OCI-LY1 (cell line): ENCODE measurements around the gene ANKRD13A.
A peak's percentile ranks its signal among the peaks of the same experiment; 100 is the strongest.
"Not testable (repeated sequence)": the region's sequence is repeated elsewhere in the genome, so short reads cannot be mapped to it uniquely, and the experiment has no call there.

Experiments
- H2AFZ ChIP-seq: fragments of 200-600 bp; sonication (generic), shearing (Covaris generic); 2 replicates; pipeline ENCODE4 v1.6.0; 2014; ENCODE audit warnings: antibody characterized with exemption, mild to moderate bottlenecking, low read length
- H3F3A ChIP-seq: fragments of 200-600 bp; sonication (generic), shearing (Covaris generic); 2 replicates; pipeline ENCODE4 v1.6.0; 2014; ENCODE audit warnings: mild to moderate bottlenecking, antibody characterized with exemption, low read length, moderate library complexity; ENCODE audit not compliant: insufficient read depth
- H3K27ac ChIP-seq: fragments of 200-600 bp; sonication (generic); 2 replicates; pipeline ENCODE4 v1.5.1; 2014; ENCODE audit warnings: low read length, mixed run types, mild to moderate bottlenecking, low read depth; ENCODE audit not compliant: poor library complexity, severe bottlenecking
- H3K27me3 ChIP-seq: fragments of 200-600 bp; sonication (generic); 2 replicates; pipeline ENCODE4 v1.6.0; 2014; ENCODE audit warnings: antibody characterized with exemption, mild to moderate bottlenecking, low read length, moderate library complexity; ENCODE audit not compliant: insufficient read depth
- H3K36me3 ChIP-seq: fragments of 200-600 bp; sonication (generic); 2 replicates; pipeline ENCODE4 v1.6.1; 2014; ENCODE audit warnings: mild to moderate bottlenecking, antibody characterized with exemption, low read length, moderate library complexity, mixed read lengths; ENCODE audit not compliant: insufficient read depth
- H3K4me1 ChIP-seq: fragments of 200-600 bp; sonication (generic); 2 replicates; pipeline ENCODE4 v1.5.1; 2014; ENCODE audit warnings: mild to moderate bottlenecking, low read length, moderate library complexity; ENCODE audit not compliant: insufficient read depth, severe bottlenecking
- H3K4me2 ChIP-seq: fragments of 200-600 bp; sonication (generic), shearing (Covaris generic); 2 replicates; pipeline ENCODE4 v1.6.1; 2014; ENCODE audit warnings: low read length
- H3K4me3 ChIP-seq: fragments of 200-600 bp; sonication (generic); 2 replicates; pipeline ENCODE4 v1.5.1; 2014; ENCODE audit warnings: low read length, low read depth, mild to moderate bottlenecking, mixed read lengths; ENCODE audit not compliant: poor library complexity, severe bottlenecking
- H3K79me2 ChIP-seq: fragments of 200-600 bp; shearing (Covaris generic); 2 replicates; pipeline ENCODE4 v1.6.1; 2016; ENCODE audit warnings: mixed run types, low read length, mixed read lengths; ENCODE audit not compliant: insufficient read depth
- H3K9ac ChIP-seq: fragments of 200-600 bp; sonication (generic), shearing (Covaris generic); 2 replicates; pipeline ENCODE4 v1.6.1; 2014; ENCODE audit warnings: mild to moderate bottlenecking, low read length, mixed read lengths
- H3K9me2 ChIP-seq: fragments of 200-600 bp; sonication (generic), shearing (Covaris generic); 2 replicates; pipeline ENCODE4 v1.6.1; 2014; ENCODE audit warnings: low read depth, mild to moderate bottlenecking, low read length, mixed read lengths
- H3K9me3 ChIP-seq: fragments of 200-600 bp; shearing (Covaris generic); 2 replicates; pipeline ENCODE4 v1.6.1; 2014; ENCODE audit warnings: low read length, mixed read lengths
- H4K20me1 ChIP-seq: fragments of 200-600 bp; sonication (generic), shearing (Covaris generic); 2 replicates; pipeline ENCODE4 v1.6.0; 2016; ENCODE audit warnings: mild to moderate bottlenecking, low read length; ENCODE audit not compliant: insufficient read depth
- EZH2 ChIP-seq: fragments of 200-600 bp; sonication (generic), shearing (Covaris generic); IDR thresholded peaks from 2 replicates; pipeline ENCODE4 v1.8.0; 2017; ENCODE audit warnings: borderline replicate concordance, mixed run types, mild to moderate bottlenecking, antibody characterized with exemption, low read length, moderate library complexity, mixed read lengths
- TF ChIP-seq, protein P1 (sequence below): fragments of 200-600 bp; sonication (generic), shearing (Covaris generic); IDR thresholded peaks from 2 replicates; pipeline ENCODE4 v1.5.1; 2017; ENCODE audit warnings: mild to moderate bottlenecking, antibody characterized with exemption, low read length, moderate library complexity, mixed read lengths

The ANKRD13A gene

DNA sequence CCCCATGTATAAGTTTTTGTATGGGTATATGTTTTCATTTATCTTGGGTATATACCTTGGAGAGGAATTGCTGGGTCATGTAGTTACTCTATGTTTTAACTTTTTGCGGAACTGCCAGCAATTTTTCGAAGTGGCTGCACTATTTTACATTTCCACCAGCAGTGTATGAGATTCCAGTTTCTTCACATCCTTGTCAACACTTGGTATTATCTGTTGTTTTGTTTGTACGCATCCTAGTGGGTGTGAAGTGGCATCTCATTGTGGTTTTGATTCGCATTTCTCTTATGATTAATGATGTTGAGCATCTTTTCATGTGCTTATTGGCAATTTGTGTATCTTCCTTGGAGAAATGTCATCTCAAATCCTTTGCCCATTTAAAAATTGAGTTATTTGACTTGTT, 6.9 kb downstream of the ANKRD13A start:
- Histone ChIP-seq H3K79me2 (peaks cover 42% of the 10 kb centered on the region), H3F3A (peaks cover 5% of the 10 kb centered on the region; the same call in 1 of the 2 replicates), H3K27me3 (no peaks in the 10 kb centered on the region), H3K4me1 (peaks cover 74% of the 10 kb centered on the region), H3K36me3 (peaks cover 15% of the 10 kb centered on the region), H3K9ac (no peak overlapping the region), H3K9me2 (no peaks in the 10 kb centered on the region), H3K4me3 (no peak overlapping the region), H3K4me2 (no peak overlapping the region), H3K9me3 (no peaks in the 10 kb centered on the region), H4K20me1 (no peaks in the 10 kb centered on the region), H3K27ac (peak overlapping the region; percentile 92), H2AFZ (no peak overlapping the region)
- TF ChIP-seq EZH2 = no peak
- TF ChIP-seq, protein P1, sequence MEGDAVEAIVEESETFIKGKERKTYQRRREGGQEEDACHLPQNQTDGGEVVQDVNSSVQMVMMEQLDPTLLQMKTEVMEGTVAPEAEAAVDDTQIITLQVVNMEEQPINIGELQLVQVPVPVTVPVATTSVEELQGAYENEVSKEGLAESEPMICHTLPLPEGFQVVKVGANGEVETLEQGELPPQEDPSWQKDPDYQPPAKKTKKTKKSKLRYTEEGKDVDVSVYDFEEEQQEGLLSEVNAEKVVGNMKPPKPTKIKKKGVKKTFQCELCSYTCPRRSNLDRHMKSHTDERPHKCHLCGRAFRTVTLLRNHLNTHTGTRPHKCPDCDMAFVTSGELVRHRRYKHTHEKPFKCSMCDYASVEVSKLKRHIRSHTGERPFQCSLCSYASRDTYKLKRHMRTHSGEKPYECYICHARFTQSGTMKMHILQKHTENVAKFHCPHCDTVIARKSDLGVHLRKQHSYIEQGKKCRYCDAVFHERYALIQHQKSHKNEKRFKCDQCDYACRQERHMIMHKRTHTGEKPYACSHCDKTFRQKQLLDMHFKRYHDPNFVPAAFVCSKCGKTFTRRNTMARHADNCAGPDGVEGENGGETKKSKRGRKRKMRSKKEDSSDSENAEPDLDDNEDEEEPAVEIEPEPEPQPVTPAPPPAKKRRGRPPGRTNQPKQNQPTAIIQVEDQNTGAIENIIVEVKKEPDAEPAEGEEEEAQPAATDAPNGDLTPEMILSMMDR = no peak

DNA sequence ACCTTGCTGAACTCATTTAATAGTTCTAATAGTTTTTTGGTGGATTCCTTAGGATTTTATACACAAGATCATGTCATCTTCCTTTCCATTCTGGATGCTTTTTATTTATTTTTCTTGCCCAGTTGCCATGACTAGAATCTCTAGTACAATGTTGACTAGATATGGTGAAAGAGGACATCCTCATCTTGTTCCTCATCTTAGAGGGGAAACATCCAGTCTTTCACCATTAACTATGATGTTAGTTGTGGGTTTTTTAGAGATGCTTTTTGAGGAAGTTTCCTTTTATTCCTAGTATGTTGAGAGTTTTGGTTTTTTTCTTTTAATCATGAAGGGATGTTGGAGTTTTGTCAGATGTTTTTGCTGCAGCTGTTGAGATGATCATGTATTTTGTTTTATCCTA, 8.7 kb downstream of the ANKRD13A start:
- no peaks in the 10 kb centered on the region for H4K20me1 ChIP-seq
- no peaks in the 10 kb centered on the region for H3K9me3 ChIP-seq
- no peak overlapping the region for H3K9ac ChIP-seq
- TF ChIP-seq, protein P1 = no peak
- TF ChIP-seq EZH2 = no peak
- H3K4me2 ChIP-seq = no peak overlapping the region
- no peak overlapping the region for H3K4me3 ChIP-seq
- H3K79me2 ChIP-seq = peaks cover 39% of the 10 kb centered on the region
- H2AFZ ChIP-seq = no peak overlapping the region
- H3K27me3 ChIP-seq = no peaks in the 10 kb centered on the region
- peaks cover 73% of the 10 kb centered on the region for H3K4me1 ChIP-seq
- H3K9me2 ChIP-seq = no peaks in the 10 kb centered on the region
- H3K27ac ChIP-seq = no peak overlapping the region
- peaks cover 5% of the 10 kb centered on the region; the same call in 1 of the 2 replicates for H3F3A ChIP-seq
- H3K36me3 ChIP-seq = peaks cover 17% of the 10 kb centered on the region

DNA sequence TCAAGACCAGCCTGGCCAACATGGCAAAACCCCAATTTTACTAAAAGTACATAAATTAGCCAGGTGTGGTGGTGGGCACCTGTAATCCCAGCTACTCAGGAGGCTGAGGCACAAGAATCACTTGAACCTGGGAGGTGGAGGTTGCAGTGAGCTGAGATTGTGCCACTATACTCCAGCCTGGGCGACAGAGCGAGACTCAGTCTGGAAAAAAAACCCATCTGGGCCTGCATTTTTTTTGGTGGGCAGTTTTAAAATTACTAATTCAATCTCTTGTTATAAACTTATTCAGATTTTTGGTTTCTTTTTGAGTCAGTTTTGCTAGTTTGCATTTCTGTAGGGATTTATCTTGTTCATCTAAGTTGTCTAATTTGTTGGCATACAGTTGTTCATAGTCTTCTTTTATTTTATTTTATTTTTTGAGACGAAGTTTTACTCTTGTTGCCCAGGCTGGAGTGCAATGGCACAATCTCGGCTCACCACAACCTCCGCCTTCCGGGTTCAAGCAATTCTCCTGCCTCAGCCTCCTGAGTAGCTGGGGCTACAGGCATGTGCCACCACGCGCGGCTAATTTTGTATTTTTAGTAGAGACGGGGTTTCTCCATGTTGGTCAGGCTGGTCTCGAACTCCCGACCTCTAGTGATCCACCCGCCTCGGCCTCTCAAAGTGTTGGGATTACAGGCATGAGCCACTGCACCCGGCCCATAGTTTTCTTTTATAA, 9.6 kb downstream of the ANKRD13A start:
- Histone ChIP-seq H3K27ac (peak overlapping the region; percentile 95), H3K4me2 (peak overlapping the region; percentile 90; the same call in 1 of the 2 replicates), H3K36me3 (peaks cover 18% of the 10 kb centered on the region), H3K4me1 (peaks cover 64% of the 10 kb centered on the region), H3K79me2 (peaks cover 39% of the 10 kb centered on the region)
- H3K9me2 ChIP-seq, H3K27me3 ChIP-seq, H2AFZ ChIP-seq, H3K9me3 ChIP-seq, H4K20me1 ChIP-seq, H3K4me3 ChIP-seq, H3F3A ChIP-seq, H3K9ac ChIP-seq: not testable (repeated sequence)
